ENCODE results near the gene PSPH.

GRCh38 chr7:56062382-56062781 lies 11.1 kb upstream of the PSPH start:
- TF ChIP-seq CTCF (IDR thresholded peaks at IDR 0.05) (no peak), ATF3 (CRISPR knock-in tag; conservative IDR thresholded peaks at IDR 0.05) (no peak), ZBTB21 (CRISPR knock-in tag; IDR thresholded peaks at IDR 0.05; ENCODE audit: borderline replicate concordance) (no peak), PRDM15 (CRISPR knock-in tag; IDR thresholded peaks at IDR 0.05) (no peak), MLX (CRISPR knock-in tag; IDR thresholded peaks at IDR 0.05) (no peak), ATF1 (CRISPR knock-in tag; IDR thresholded peaks at IDR 0.05) (no peak), ZNF232 (CRISPR knock-in tag; IDR thresholded peaks at IDR 0.05) (no peak), ZNF317 (CRISPR knock-in tag; IDR thresholded peaks at IDR 0.05; ENCODE audit: borderline replicate concordance, low read depth) (no peak), USF1 (CRISPR knock-in tag; IDR thresholded peaks at IDR 0.05) (no peak)
